Esophagus squamous epithelium (tissue), 5 donors: ENCODE measurements around the gene MUSTN1. TPM values are rescaled to one million over a fixed set of nuclear protein-coding genes. Genes with fewer than 3 reads are reported as not detected.

ENCODE experiments used
- DNase-seq: peaks from one replicate; lab custom pipeline; 2025; lab: John Stamatoyannopoulos, UW
- H3K27ac ChIP-seq, 4 donors: fragments of 200-600 bp; sonication (generic); one replicate each; pipeline ENCODE4 v1.5.1; 2016 to 2019; ENCODE audit warnings: mild to moderate bottlenecking in 1 of 4
- H3K27me3 ChIP-seq, 4 donors: fragments of 200-600 bp; sonication (generic); 1 replicate in 3 of 4; 2 replicates in 1 of 4; pipeline versions ENCODE4 v1.5.1 to v1.6.0; 2017 to 2021; ENCODE audit warnings: antibody characterized with exemption in 1 of 4
- H3K36me3 ChIP-seq, 3 donors: fragments of 200-600 bp; sonication (generic); one replicate each; pipeline ENCODE4 v1.5.1; 2016 to 2019
- H3K4me1 ChIP-seq, 3 donors: fragments of 200-600 bp; sonication (generic); one replicate each; pipeline ENCODE4 v1.5.1; 2017 to 2019
- H3K4me3 ChIP-seq, 4 donors: fragments of 200-600 bp; sonication (generic); 1 replicate in 3 of 4; 2 replicates in 1 of 4; pipeline ENCODE4 v1.5.1; 2016 to 2019; ENCODE audit warnings: mild to moderate bottlenecking in 2 of 4, moderate library complexity in 1 of 4
- H3K9me3 ChIP-seq, 3 donors: fragments of 200-600 bp; sonication (generic); one replicate each; pipeline ENCODE4 v1.5.1; 2016 to 2019
- POLR2A ChIP-seq, 4 donors: fragments of 450-650 bp; IDR thresholded peaks; one replicate each; pipeline ENCODE4 v1.6.1; 2017; ENCODE audit warnings: antibody characterized with exemption in 4 of 4, mild to moderate bottlenecking in 4 of 4, moderate library complexity in 3 of 4
- WGBS, 2 donors: methylation state at CpG; one replicate each; pipeline ENCODE4 v1.1.5; 2018; 5-methylcytosine and 5-hydroxymethylcytosine counted together
- intact Hi-C: fragments of 100-400 bp; cut with DNase I; formaldehyde crosslinking; loops from one replicate; pipeline ENCODE4 v1.15.0; 2022
- total RNA-seq, 4 donors: library from RNA; depleted of rRNA; stranded (reverse); fragments of >200 nt; gene quantifications; one replicate each; pipeline ENCODE4 v1.1.0, GENCODE V29; 2016
- TF ChIP-seq, protein P1 (sequence below), 6 experiments: fragments of 450-650 bp in 4 of 6; fragments of 200-600 bp in 2 of 6; sonication (generic) in 2 of 6; IDR thresholded peaks; one replicate each; pipeline ENCODE4 v1.5.1; 2016 to 2019; ENCODE audit warnings: antibody characterized with exemption in 6 of 6, mild to moderate bottlenecking in 4 of 6, moderate library complexity in 4 of 6
- donor health status: DM: yes; HTN: yes; CAD: no.

MUSTN1 gene
- total RNA-seq, 4 donors from 2014 or later, result 4.2 to 15.7 (median 5.7) TPM; not detected in 1

DNA sequence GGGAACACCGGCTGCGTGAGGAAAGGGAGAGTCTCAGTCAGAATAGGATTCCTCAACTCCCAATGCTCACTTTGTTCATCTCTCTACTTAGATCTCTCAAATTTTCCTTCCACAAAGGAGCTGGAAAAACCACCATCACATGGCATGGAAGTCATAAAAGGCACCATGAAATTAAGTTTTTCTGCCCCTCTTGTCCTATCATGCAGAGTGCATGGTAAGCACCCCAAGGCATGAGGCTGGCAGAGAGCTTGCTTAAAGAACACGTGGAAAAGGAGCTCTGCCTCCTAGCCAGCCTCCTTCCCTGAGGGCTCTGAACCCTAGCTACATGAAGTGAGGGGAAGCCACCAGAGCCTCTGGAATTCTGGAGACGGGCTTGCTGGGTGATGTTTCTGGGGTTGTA, 44.8 kb upstream of the MUSTN1 start:
- Histone ChIP-seq H3K9me3 (no peaks in the 10 kb centered on the region), H3K36me3 (peaks cover 0 to 22% (median 0%) of the 10 kb centered on the region in 3 donors), H3K27ac (no peak overlapping the region), H3K4me3 (no peak overlapping the region), H3K27me3 (no peaks in the 10 kb centered on the region), H3K4me1 (peaks cover 0 to 2% (median 0%) of the 10 kb centered on the region in 3 donors)
- intact Hi-C loops, result no loop called here
- 85 to 93% methylated on average over 3 to 4 of the region's 4 CpGs for WGBS, 2 donors
- no peak for DNase-seq
- no peak for TF ChIP-seq POLR2A (IDR thresholded peaks at IDR 0.05)
- TF ChIP-seq, protein P1, sequence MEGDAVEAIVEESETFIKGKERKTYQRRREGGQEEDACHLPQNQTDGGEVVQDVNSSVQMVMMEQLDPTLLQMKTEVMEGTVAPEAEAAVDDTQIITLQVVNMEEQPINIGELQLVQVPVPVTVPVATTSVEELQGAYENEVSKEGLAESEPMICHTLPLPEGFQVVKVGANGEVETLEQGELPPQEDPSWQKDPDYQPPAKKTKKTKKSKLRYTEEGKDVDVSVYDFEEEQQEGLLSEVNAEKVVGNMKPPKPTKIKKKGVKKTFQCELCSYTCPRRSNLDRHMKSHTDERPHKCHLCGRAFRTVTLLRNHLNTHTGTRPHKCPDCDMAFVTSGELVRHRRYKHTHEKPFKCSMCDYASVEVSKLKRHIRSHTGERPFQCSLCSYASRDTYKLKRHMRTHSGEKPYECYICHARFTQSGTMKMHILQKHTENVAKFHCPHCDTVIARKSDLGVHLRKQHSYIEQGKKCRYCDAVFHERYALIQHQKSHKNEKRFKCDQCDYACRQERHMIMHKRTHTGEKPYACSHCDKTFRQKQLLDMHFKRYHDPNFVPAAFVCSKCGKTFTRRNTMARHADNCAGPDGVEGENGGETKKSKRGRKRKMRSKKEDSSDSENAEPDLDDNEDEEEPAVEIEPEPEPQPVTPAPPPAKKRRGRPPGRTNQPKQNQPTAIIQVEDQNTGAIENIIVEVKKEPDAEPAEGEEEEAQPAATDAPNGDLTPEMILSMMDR (IDR thresholded peaks at IDR 0.05), result no peak

DNA sequence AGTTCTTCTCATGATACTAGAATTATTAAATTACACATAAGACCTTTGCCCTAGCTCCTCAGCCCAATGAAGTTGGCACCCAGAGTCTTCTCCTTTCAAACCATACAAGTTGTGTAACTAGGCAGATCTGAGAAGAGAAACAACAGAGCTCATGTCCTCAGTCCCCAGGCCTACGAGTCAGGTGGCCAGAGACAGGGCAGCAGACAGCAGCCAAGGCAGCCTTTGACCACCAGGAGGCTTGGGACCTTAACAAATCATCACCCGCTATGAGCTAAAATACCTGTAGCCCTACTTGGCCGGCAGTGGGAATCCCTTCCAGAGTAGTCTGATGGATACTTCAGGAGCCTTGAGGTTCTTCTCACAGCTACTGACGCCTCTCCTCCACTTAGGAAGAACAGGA, 44.3 kb upstream of the MUSTN1 start:
- TF ChIP-seq, protein P1 (IDR thresholded peaks at IDR 0.05), result no peak
- TF ChIP-seq POLR2A (IDR thresholded peaks at IDR 0.05), result no peak
- Histone ChIP-seq H3K4me1 (peaks cover 0 to 4% (median under 1%) of the 10 kb centered on the region in 3 donors), H3K4me3 (no peak overlapping the region), H3K9me3 (no peaks in the 10 kb centered on the region), H3K27ac (no peak overlapping the region), H3K27me3 (no peaks in the 10 kb centered on the region), H3K36me3 (peaks cover 0 to 22% (median 0%) of the 10 kb centered on the region in 3 donors)
- 84 to 95% methylated on average over 2 to 4 of the region's 4 CpGs for WGBS, 2 donors
- DNase-seq, result no peak
- intact Hi-C loops, result no loop called here

DNA sequence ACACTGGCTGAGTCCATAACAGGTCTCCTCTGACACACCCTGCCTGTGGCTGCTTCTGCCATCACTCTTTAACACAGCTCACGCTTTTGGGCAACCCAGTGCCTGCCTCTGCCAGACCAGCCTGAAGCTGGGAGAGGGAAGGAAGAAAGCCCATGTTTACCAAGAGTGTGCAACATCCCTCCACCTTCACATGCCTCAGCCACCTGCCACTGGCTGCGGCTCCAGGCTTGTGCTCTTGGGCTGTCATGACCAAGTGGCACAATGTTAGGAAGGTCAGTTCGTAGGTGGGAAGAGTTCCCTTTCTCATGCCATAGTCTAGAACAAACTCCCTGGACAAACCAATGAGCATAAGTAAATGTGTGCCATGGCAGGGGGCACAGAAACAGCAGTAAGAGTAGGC, 42.3 kb upstream of the MUSTN1 start:
- Histone ChIP-seq H3K27ac (no peak overlapping the region), H3K27me3 (no peaks in the 10 kb centered on the region), H3K4me1 (peaks cover 0 to 8% (median 4%) of the 10 kb centered on the region in 3 donors), H3K9me3 (no peaks in the 10 kb centered on the region), H3K36me3 (peaks cover 0 to 22% (median 0%) of the 10 kb centered on the region in 3 donors), H3K4me3 (no peak overlapping the region)
- intact Hi-C loops, result no loop called here
- TF ChIP-seq, protein P1 (IDR thresholded peaks at IDR 0.05), result no peak
- TF ChIP-seq POLR2A (IDR thresholded peaks at IDR 0.05), result no peak
- no peak for DNase-seq
- WGBS, 2 donors, result 90 to 93% methylated on average over 1 to 3 of the region's 3 CpGs

DNA sequence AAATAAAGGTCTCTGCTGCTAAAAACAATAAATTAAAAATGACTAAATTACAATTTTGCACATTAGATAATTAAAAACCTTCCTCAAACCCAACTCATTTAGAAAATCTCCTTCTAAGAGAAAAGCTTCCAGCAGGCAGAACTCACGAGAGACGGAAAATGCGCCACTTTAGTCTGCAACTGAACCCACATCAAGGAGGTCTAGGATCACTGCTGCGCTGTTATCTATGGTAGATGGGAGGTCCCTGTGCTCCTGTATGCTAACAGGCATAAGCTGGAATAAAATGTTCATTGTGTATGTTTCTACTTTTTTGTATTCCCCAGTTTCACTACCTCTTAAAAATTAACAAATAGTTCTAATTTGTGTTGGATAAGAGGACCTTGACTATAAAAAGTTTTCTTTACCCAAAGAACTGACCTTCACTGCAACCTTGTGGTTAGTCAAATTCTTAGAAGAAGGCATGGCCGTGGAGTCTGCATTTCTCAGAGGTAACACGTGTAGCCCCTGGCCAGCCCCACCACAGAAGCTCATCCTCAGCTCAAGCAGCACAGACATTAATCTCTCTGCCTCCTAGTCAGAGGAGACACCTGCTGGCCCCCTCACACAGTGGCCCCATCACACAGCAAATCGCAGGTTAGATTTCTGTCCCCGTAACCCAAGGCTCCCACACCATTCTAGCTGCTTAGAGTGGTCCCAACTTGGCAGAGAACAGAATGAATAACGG, 40.2 kb upstream of the MUSTN1 start:
- Histone ChIP-seq H3K4me1 (peaks cover 0 to 8% (median 4%) of the 10 kb centered on the region in 3 donors), H3K27me3 (no peaks in the 10 kb centered on the region), H3K9me3 (no peaks in the 10 kb centered on the region), H3K4me3 (no peak overlapping the region), H3K27ac (no peak overlapping the region), H3K36me3 (peaks cover 0 to 14% (median 0%) of the 10 kb centered on the region in 3 donors)
- TF ChIP-seq POLR2A (IDR thresholded peaks at IDR 0.05), result no peak
- TF ChIP-seq, protein P1 (IDR thresholded peaks at IDR 0.05), result no peak
- intact Hi-C loops, result no loop called here
- 80 to 81% methylated on average over 7 to 9 of the region's 9 CpGs for WGBS, 2 donors
- no peak for DNase-seq

DNA sequence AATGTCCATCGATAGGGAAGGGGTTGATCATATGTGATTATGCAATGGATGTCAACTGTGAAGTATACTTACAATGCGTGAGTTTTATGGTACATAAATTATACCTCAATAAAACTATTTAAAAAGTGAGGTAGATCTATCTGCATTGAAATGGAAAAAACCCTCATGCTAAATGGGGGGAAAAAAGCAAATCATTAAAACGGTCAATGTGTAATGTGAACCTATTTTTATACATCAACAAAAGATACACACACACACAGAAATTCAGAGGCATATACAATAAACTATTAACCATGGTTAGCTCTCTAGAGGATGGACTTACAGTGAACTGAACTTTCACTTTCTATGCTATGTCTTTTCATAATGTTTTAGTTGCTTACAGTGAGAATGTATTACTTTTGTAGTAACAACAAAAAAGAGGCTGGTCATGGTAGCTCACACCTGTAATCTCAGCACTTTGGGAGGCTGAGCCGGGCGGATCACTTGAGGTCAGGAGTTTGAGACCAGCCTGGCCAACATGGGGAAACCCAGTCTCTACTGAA, 39.4 kb upstream of the MUSTN1 start:
- WGBS, 2 donors, result 74 to 79% methylated on average over 5 of the region's 5 CpGs
- intact Hi-C loops, result no loop called here

More for the DNA sequence above, 39.4 kb upstream of the MUSTN1 start:
- no peaks in the 10 kb centered on the region for H3K27me3 ChIP-seq
- TF ChIP-seq POLR2A (IDR thresholded peaks at IDR 0.05), result no peak
- TF ChIP-seq, protein P1 (IDR thresholded peaks at IDR 0.05), result no peak
- no peak overlapping the region for H3K27ac ChIP-seq
- peaks cover 0 to 8% (median 4%) of the 10 kb centered on the region in 3 donors for H3K4me1 ChIP-seq
- no peak for DNase-seq
- no peak overlapping the region for H3K4me3 ChIP-seq
- H3K36me3 ChIP-seq, result peaks cover 0 to 7% (median 0%) of the 10 kb centered on the region in 3 donors
- no peaks in the 10 kb centered on the region for H3K9me3 ChIP-seq
